GM12878 (cell line): ENCODE data around the gene PI4KB. TPM values are rescaled to one million over a fixed set of nuclear protein-coding genes. Genes with fewer than 3 reads are reported as not detected.
"Not testable (repeated sequence)": the region's sequence is repeated elsewhere in the genome, so short reads cannot be mapped to it uniquely, and the experiment has no call there.

Experiments used
- ATAC-seq: fragments of 200-7000 bp; cut with Tn5 transposase; 3 replicates; pipeline ENCODE4 v1.9.1; 2020; ENCODE audit warnings: mild to moderate bottlenecking, moderate library complexity
- BruUV-seq: library from RNA; stranded (reverse); fragments of 400-500 nt; replicated peaks from 2 replicates; lab custom pipeline; 2021; lab: Mats Ljungman, UMichigan
- CTCF ChIA-PET: fragments of 300-600 bp; sonication (Branson Sonifier 250); formaldehyde crosslinking; extraction: SDS; loops from one replicate; lab custom pipeline; 2021; ENCODE audit warnings: inconsistent platforms; lab: Yijun Ruan, JAX
- POLR2A ChIA-PET: fragments of 350-600 bp; formaldehyde crosslinking; extraction: SDS; loops from one replicate; lab custom pipeline; 2021; ENCODE audit warnings: inconsistent platforms; lab: Charles Lee
- RAD21 ChIA-PET: fragments of 300-600 bp; sonication (Branson Sonifier 250); formaldehyde crosslinking; loops from one replicate; lab custom pipeline; 2023; ENCODE audit warnings: antibody characterized with exemption; ENCODE audit not compliant: unreplicated experiment; lab: Charles Lee
- SMC1A ChIA-PET: fragments of 300-600 bp; sonication (Branson Sonifier 250); formaldehyde crosslinking; loops from one replicate; lab custom pipeline; 2023; ENCODE audit not compliant: unreplicated experiment, uncharacterized antibody; lab: Charles Lee
- DNase-seq: peaks from one replicate; pipeline ENCODE4 v3.0.0-alpha.2; 2011; ENCODE audit warnings: low read depth, low spot score
- FAIRE-seq: peaks from 3 replicates; lab custom pipeline; 2011; peaks lifted over from hg19 to GRCh38; lab: Jason Lieb, UNC
- H2AFZ ChIP-seq: 2 replicates; pipeline ENCODE4 v1.6.0; 2011; ENCODE audit warnings: low read depth, low read length, control low read depth; ENCODE audit not compliant: control insufficient read depth
- H3K27ac ChIP-seq: 2 replicates; pipeline ENCODE4 v1.5.1; 2011; ENCODE audit warnings: control low read depth; ENCODE audit not compliant: control insufficient read depth, insufficient read depth
- H3K27me3 ChIP-seq, 2 experiments: replicated peaks in 1 of 2; 2 replicates each; pipeline versions ENCODE4 v1.6.0 to v1.6.1; 2011; ENCODE audit warnings: low read length in 1 of 2; ENCODE audit not compliant: control insufficient read depth in 2 of 2, insufficient read depth in 2 of 2
- H3K36me3 ChIP-seq, 2 experiments: 2 replicates each; pipeline ENCODE4 v1.5.1; 2011; ENCODE audit warnings: low read length in 1 of 2; ENCODE audit not compliant: control insufficient read depth in 2 of 2, insufficient read depth in 2 of 2
- H3K4me1 ChIP-seq: 2 replicates; pipeline ENCODE4 v1.6.1; 2011; ENCODE audit warnings: mild to moderate bottlenecking, low read length, moderate library complexity, mixed read lengths; ENCODE audit not compliant: control insufficient read depth, insufficient read depth
- H3K4me2 ChIP-seq: 2 replicates; pipeline ENCODE4 v1.6.0; 2011; ENCODE audit warnings: control low read depth; ENCODE audit not compliant: control insufficient read depth, insufficient read depth
- H3K4me3 ChIP-seq: fragments of 200-600 bp; sonication (generic); 2 replicates; pipeline ENCODE4 v1.5.1; 2016
- H3K79me2 ChIP-seq: 2 replicates; pipeline ENCODE4 v1.6.0; 2011; ENCODE audit warnings: low read length; ENCODE audit not compliant: control insufficient read depth, insufficient read depth
- H3K9ac ChIP-seq: 2 replicates; pipeline ENCODE4 v1.8.0; 2011; ENCODE audit warnings: low read length, control low read depth, mixed read lengths; ENCODE audit not compliant: control insufficient read depth, insufficient read depth
- H3K9me3 ChIP-seq: replicated peaks from 3 replicates; pipeline ENCODE4 v1.5.1; 2011; ENCODE audit warnings: mild to moderate bottlenecking, low read length; ENCODE audit not compliant: control insufficient read depth, insufficient read depth
- H4K20me1 ChIP-seq: 2 replicates; pipeline ENCODE4 v1.6.0; 2011; ENCODE audit not compliant: control insufficient read depth, insufficient read depth
- E2F8 ChIP-seq: fragments of 450-650 bp; IDR thresholded peaks from 2 replicates; pipeline ENCODE4 v1.6.1; 2018; ENCODE audit warnings: mild to moderate bottlenecking, low read depth, moderate library complexity; ENCODE audit not compliant: partially characterized antibody
- FOXM1 ChIP-seq: IDR thresholded peaks from 2 replicates; pipeline ENCODE4 v1.6.1; 2012; ENCODE audit warnings: low read depth, mild to moderate bottlenecking, inconsistent platforms, low read length, moderate library complexity
- HCFC1 ChIP-seq: fragments of 150-350 bp; IDR thresholded peaks from 2 replicates; pipeline ENCODE4 v1.6.1; 2014; ENCODE audit warnings: low read length
- HDAC6 ChIP-seq: fragments of 200-600 bp; sonication (generic); IDR thresholded peaks from one replicate; pipeline ENCODE4 v1.8.0; 2017; ENCODE audit warnings: antibody characterized with exemption; ENCODE audit not compliant: unreplicated experiment
- ZBTB33 ChIP-seq: fragments of 450-650 bp; IDR thresholded peaks from 2 replicates; pipeline ENCODE4 v1.6.1; 2017; ENCODE audit warnings: mild to moderate bottlenecking
- WGBS: methylation state at CpG from one replicate; pipeline ENCODE4 v1.1.6; 2016; ENCODE audit warnings: low lambda C conversion rate; ENCODE audit not compliant: insufficient replicate concordance, insufficient coverage; ENCODE audit errors: missing lambda C conversion rate; 5-methylcytosine and 5-hydroxymethylcytosine counted together
- in situ Hi-C: fragments of 300-500 bp; cut with MboI; formaldehyde crosslinking; loops from 9 replicates; pipeline ENCODE4 v1.14.3; 2018; ENCODE audit warnings: mixed read lengths
- intact Hi-C: fragments of 100-400 bp; cut with micrococcal nuclease; formaldehyde crosslinking; loops from one replicate; pipeline ENCODE4 v1.14.2; 2022; ENCODE audit not compliant: unreplicated experiment
- polyA plus RNA-seq, 11 experiments: library from polyadenylated mRNA; depleted of rRNA in 4 of 11; unstranded in 6 of 11; stranded (reverse) in 5 of 11; fragments of >200 nt; fragmentation: Nextera tagmentation in 4 of 11; fragmentation: Illumina TruSeq in 1 of 11; extraction: Ambion mirVana in 4 of 11; extraction: Trizol in 1 of 11; gene quantifications; 1 replicate in 1 of 11; 2 replicates in 10 of 11; pipeline versions ENCODE4 v1.2.1 to v1.2.3, GENCODE V29; 2011 to 2016; ENCODE audit warnings: inconsistent platforms in 2 of 11, missing spikeins in 2 of 11, low read depth in 1 of 11
- total RNA-seq, 4 experiments: library from RNA; depleted of rRNA in 3 of 4; stranded (reverse); fragments of >200 nt in 3 of 4; fragmentation: Illumina TruSeq in 1 of 4; extraction: Trizol in 1 of 4; gene quantifications; 2 replicates each; pipeline versions ENCODE4 v1.2.1 to v1.2.3, GENCODE V29; 2013 to 2021

PI4KB gene
- total and polyA plus RNA-seq, 10 of the 15 experiments (the other 5 are each of a cell fraction or from before 2014, with no cell fraction given), result 3.3 to 88.3 (median 51.7) TPM

- no peak for TF ChIP-seq E2F8
- peak; percentile 73; the same call in 1 of the 2 replicates for TF ChIP-seq FOXM1
- TF ChIP-seq HDAC6, result no peak
- TF ChIP-seq ZBTB33, result no peak
- TF ChIP-seq HCFC1, result no peak
Measured at GRCh38 chr1:151277249-151277648, 50.0 kb downstream of the PI4KB start (continued).

- H4K20me1 ChIP-seq, DNase-seq, RAD21 ChIA-PET, ATAC-seq, H3K36me3 ChIP-seq, BruUV-seq, H3K79me2 ChIP-seq, H3K27ac ChIP-seq, H3K4me2 ChIP-seq, FAIRE-seq, in situ Hi-C loops, H3K27me3 ChIP-seq, H2AFZ ChIP-seq, SMC1A ChIA-PET, H3K9me3 ChIP-seq, intact Hi-C loops, H3K9ac ChIP-seq, H3K4me3 ChIP-seq: not testable (repeated sequence)
- ChIA-PET POLR2A (interaction anchor here (1.1 kb wide), 1 partner anchor 20 kb away, joined by 3 read pairs; no protein-coding TSS in a partner anchor), CTCF (interaction anchor here (0.6 to 0.8 kb wide), 3 partner anchors 19 to 204 kb away, joined by 3 to 4 read pairs (median 3); no protein-coding TSS in a partner anchor)
- H3K4me1 ChIP-seq, result peaks cover 15% of the 10 kb centered on the region
- WGBS, result 50% methylated on average over 5 of the region's 5 CpGs
Measured at GRCh38 chr1:151275341-151275740, 51.9 kb downstream of the PI4KB start.
